HepG2 (cell line): ENCODE measurements around the gene MYRFL. TPM values are rescaled to one million over a fixed set of nuclear protein-coding genes. Genes with fewer than 3 reads are reported as not detected.

ENCODE experiments used
- ATAC-seq: fragments of 200-7000 bp; cut with Tn5 transposase; 3 replicates; pipeline ENCODE4 v1.9.1; 2020; ENCODE audit warnings: mild to moderate bottlenecking, moderate library complexity
- BruUV-seq: library from RNA; stranded (reverse); fragments of 400-500 nt; replicated peaks from 2 replicates; lab custom pipeline; 2021; lab: Mats Ljungman, UMichigan
- CTCF ChIA-PET: fragments of 300-600 bp; formaldehyde crosslinking; extraction: SDS; loops from one replicate; lab custom pipeline; 2021; ENCODE audit warnings: low total read pairs, inconsistent platforms, low intra/inter-chr PET ratio; lab: Yijun Ruan, JAX
- POLR2A ChIA-PET: fragments of 350-600 bp; sonication (Branson Sonifier 250); formaldehyde crosslinking; loops from one replicate; lab custom pipeline; 2020; ENCODE audit warnings: antibody characterized with exemption, inconsistent platforms; lab: Yijun Ruan, JAX
- DNase-seq: peaks from one replicate; pipeline ENCODE4 v3.0.0-alpha.2; 2015; ENCODE audit warnings: low spot score
- FAIRE-seq: peaks from 3 replicates; lab custom pipeline; 2011; peaks lifted over from hg19 to GRCh38; lab: Jason Lieb, UNC
- H2AFZ ChIP-seq: one replicate; pipeline ENCODE4 v1.6.1; 2011; ENCODE audit warnings: low read length, inconsistent platforms
- H3K27ac ChIP-seq: fragments of 300-600 bp; 3 replicates; pipeline ENCODE4 v1.8.0; 2011; ENCODE audit warnings: mixed run types, mild to moderate bottlenecking, mixed read lengths, low read length, inconsistent platforms; ENCODE audit not compliant: insufficient read depth; ENCODE audit errors: extremely low read length
- H3K27me3 ChIP-seq, 2 experiments: fragments of 200-600 bp in 1 of 2; 2 replicates in 1 of 2; 3 replicates in 1 of 2; pipeline versions ENCODE4 v1.6.0 to v1.8.0; 2011; ENCODE audit warnings: low read length in 2 of 2, mild to moderate bottlenecking in 2 of 2, moderate library complexity in 2 of 2, inconsistent platforms in 1 of 2; ENCODE audit not compliant: insufficient read depth in 2 of 2, control insufficient read depth in 1 of 2
- H3K36me3 ChIP-seq, 2 experiments: fragments of 200-600 bp in 1 of 2; replicated peaks in 1 of 2; 2 replicates in 1 of 2; 3 replicates in 1 of 2; pipeline versions ENCODE4 v1.5.1 to v1.8.0; 2011; ENCODE audit warnings: low read length in 2 of 2, inconsistent platforms in 1 of 2; ENCODE audit not compliant: insufficient read depth in 2 of 2, control insufficient read depth in 1 of 2
- H3K4me1 ChIP-seq: 2 replicates; pipeline ENCODE4 v1.5.1; 2012; ENCODE audit warnings: low read length, inconsistent platforms; ENCODE audit not compliant: insufficient read depth
- H3K4me2 ChIP-seq: 2 replicates; pipeline ENCODE4 v1.6.0; 2011; ENCODE audit warnings: low read depth, low read length, inconsistent platforms
- H3K4me3 ChIP-seq, 3 experiments: fragments of 200-600 bp in 1 of 3; sonication (generic), shearing (Covaris generic) in 1 of 3; replicated peaks in 1 of 3; 2 replicates each; pipeline ENCODE4 v1.5.1; 2011 to 2016; ENCODE audit warnings: low read length in 3 of 3, inconsistent platforms in 2 of 3, low read depth in 2 of 3, mild to moderate bottlenecking in 2 of 3, control low read depth in 1 of 3, mixed read lengths in 1 of 3; ENCODE audit not compliant: insufficient read depth in 1 of 3
- H3K79me2 ChIP-seq: one replicate; pipeline ENCODE4 v1.6.1; 2011; ENCODE audit warnings: low read length, inconsistent platforms; ENCODE audit not compliant: insufficient read depth
- H3K9ac ChIP-seq: 2 replicates; pipeline ENCODE4 v1.6.0; 2011; ENCODE audit warnings: mild to moderate bottlenecking, low read depth, low read length, inconsistent platforms; ENCODE audit not compliant: insufficient read depth
- H3K9me3 ChIP-seq: 2 replicates; pipeline ENCODE4 v1.5.1; 2012; ENCODE audit warnings: mild to moderate bottlenecking, low read length
- H4K20me1 ChIP-seq: 2 replicates; pipeline ENCODE4 v1.6.0; 2011; ENCODE audit warnings: inconsistent platforms, mild to moderate bottlenecking, low read length, moderate library complexity; ENCODE audit not compliant: insufficient read depth
- ATF7 ChIP-seq, 2 experiments: fragments of 450-650 bp in 1 of 2; sonication (generic) in 1 of 2; formaldehyde crosslinking in 1 of 2; IDR thresholded peaks; 2 replicates each; pipeline versions ENCODE4 v1.4.0 to v1.6.1; 2016 to 2020; ENCODE audit warnings: antibody characterized with exemption in 1 of 2, mild to moderate bottlenecking in 1 of 2, missing genetic modification reagents in 1 of 2
- CAMTA2 ChIP-seq: sonication (generic); formaldehyde crosslinking; IDR thresholded peaks from 2 replicates; pipeline ENCODE4 v1.4.0; 2020; ENCODE audit warnings: mild to moderate bottlenecking, missing genetic modification reagents, borderline replicate concordance
- CEBPB ChIP-seq: IDR thresholded peaks from 2 replicates; pipeline ENCODE4 v1.6.1; 2011; ENCODE audit warnings: low read depth, low read length, improper control_type of control experiment, borderline replicate concordance
- GATA4 ChIP-seq: sonication (generic); IDR thresholded peaks from 2 replicates; pipeline ENCODE4 v1.6.1; 2016; ENCODE audit warnings: antibody characterized with exemption, low read depth, borderline replicate concordance
- IRF2 ChIP-seq: IDR thresholded peaks from 2 replicates; pipeline ENCODE4 v1.6.1; 2018; ENCODE audit warnings: missing genetic modification reagents, missing compliant biosample characterization
- PAF1 ChIP-seq: IDR thresholded peaks from 2 replicates; pipeline ENCODE4 v1.6.1; 2016; ENCODE audit warnings: missing genetic modification reagents, missing compliant biosample characterization
- SKI ChIP-seq: fragments of 450-650 bp; IDR thresholded peaks from one replicate; pipeline ENCODE4 v1.6.1; 2018; ENCODE audit warnings: mild to moderate bottlenecking; ENCODE audit not compliant: partially characterized antibody
- ZNF441 ChIP-seq: sonication (generic); formaldehyde crosslinking; IDR thresholded peaks from 2 replicates; pipeline ENCODE4 v1.7.0; 2021; ENCODE audit warnings: missing genetic modification reagents, borderline replicate concordance
- ZNF567 ChIP-seq: sonication (generic); formaldehyde crosslinking; IDR thresholded peaks from 2 replicates; pipeline ENCODE4 v1.8.1; 2023; ENCODE audit warnings: mild to moderate bottlenecking, missing genetic modification reagents, borderline replicate concordance
- ZNF605 ChIP-seq: sonication (generic); formaldehyde crosslinking; IDR thresholded peaks from 2 replicates; pipeline ENCODE4 v1.8.0; 2022; ENCODE audit warnings: mild to moderate bottlenecking, missing genetic modification reagents
- ZNF629 ChIP-seq: sonication (generic); formaldehyde crosslinking; conservative IDR thresholded peaks from 2 replicates; pipeline ENCODE4 v1.5.0; 2020; ENCODE audit warnings: missing genetic modification reagents
- ZNF747 ChIP-seq: sonication (generic); formaldehyde crosslinking; IDR thresholded peaks from 2 replicates; pipeline ENCODE4 v1.8.1; 2023; ENCODE audit warnings: missing genetic modification reagents, mild to moderate bottlenecking, borderline replicate concordance
- WGBS: methylation state at CpG from one replicate; pipeline ENCODE4 v1.1.6; 2017; ENCODE audit warnings: low lambda C conversion rate; 5-methylcytosine and 5-hydroxymethylcytosine counted together
- in situ Hi-C: cut with HindIII; loops from 2 replicates; pipeline ENCODE4 v1.10.0; 2017; ENCODE audit warnings: low pct_unique_long_range_greater_than_20kb; ENCODE audit not compliant: extremely low pct_ligation_motif_present
- intact Hi-C: fragments of 100-400 bp; cut with micrococcal nuclease; formaldehyde crosslinking; loops from one replicate; pipeline ENCODE4 v1.10.0; 2022; ENCODE audit not compliant: unreplicated experiment
- polyA plus RNA-seq, 8 experiments: library from polyadenylated mRNA; depleted of rRNA in 3 of 8; stranded (reverse) in 7 of 8; unstranded in 1 of 8; fragments of >200 nt; fragmentation: Illumina TruSeq in 4 of 8; extraction: Trizol in 4 of 8; gene quantifications; 2 replicates each; pipeline versions ENCODE4 v1.2.1 to v1.2.3, GENCODE V29; 2011 to 2016; ENCODE audit warnings: low read depth in 4 of 8, missing spikeins in 1 of 8, mixed read lengths in 1 of 8; ENCODE audit not compliant: insufficient read depth in 1 of 8
- total RNA-seq, 5 experiments: library from RNA; depleted of rRNA; stranded (reverse); fragments of >200 nt; fragmentation: Illumina TruSeq; extraction: Trizol; gene quantifications; 2 replicates each; pipeline ENCODE4 v1.2.3, GENCODE V29; 2016; ENCODE audit warnings: low read depth in 1 of 5
- TF ChIP-seq, protein P1 (sequence below): IDR thresholded peaks from 2 replicates; pipeline ENCODE4 v1.6.1; 2016; ENCODE audit warnings: low read depth, borderline replicate concordance
- TF ChIP-seq, protein P2 (sequence below): sonication (generic); formaldehyde crosslinking; IDR thresholded peaks from 2 replicates; pipeline ENCODE4 v1.5.0; 2020; ENCODE audit warnings: mild to moderate bottlenecking, missing genetic modification reagents, borderline replicate concordance

Gene MYRFL
- total and polyA plus RNA-seq, 2 of the 13 experiments (the other 11 are each of a cell fraction or from before 2014, with no cell fraction given) = 0.09 to 0.11 TPM

DNA sequence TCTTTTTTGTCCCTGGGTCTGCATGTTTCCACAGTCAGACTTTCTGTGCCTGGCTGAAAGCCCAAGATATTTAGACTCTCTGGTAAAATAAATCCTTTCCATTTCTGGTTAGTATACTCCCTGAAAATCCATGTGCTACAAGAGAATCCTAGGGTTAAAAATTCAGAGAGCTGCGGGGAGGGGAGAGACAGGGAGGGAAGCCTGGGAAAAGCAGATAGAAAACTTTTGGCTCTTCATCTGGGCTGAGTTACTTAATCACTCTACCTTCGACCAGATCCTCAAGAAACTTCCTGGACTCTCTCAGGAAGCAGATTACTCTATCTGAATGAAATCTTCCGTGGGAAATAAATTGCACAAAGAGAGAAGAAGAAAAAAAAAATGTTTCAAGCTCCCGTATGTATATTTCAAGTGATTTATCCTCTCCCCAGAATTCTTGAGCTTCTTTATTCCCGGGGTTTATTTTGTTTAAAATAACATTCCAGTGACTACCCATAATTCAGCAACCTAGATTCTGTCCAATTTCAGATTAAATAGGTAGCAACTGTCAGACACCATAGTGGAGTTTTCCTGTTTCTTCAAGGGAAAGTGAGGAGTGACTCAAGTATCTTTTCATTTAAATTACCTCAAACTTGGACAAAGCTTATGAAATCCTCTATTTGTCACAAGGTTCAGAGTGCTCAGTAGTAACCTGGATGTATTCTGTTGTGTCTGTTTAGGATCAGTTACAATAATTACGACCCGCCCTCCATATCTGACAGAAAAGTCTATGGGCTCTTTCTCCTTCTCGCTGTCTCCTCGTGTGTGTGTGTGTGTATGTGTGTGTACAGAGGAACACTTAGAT is 163.7 kb downstream of the MYRFL start:
- H3K4me2 ChIP-seq = no peak overlapping the region
- no peaks in the 10 kb centered on the region for H3K4me1 ChIP-seq
- H3K27me3 ChIP-seq = no peaks in the 10 kb centered on the region; a peak in 1 of 5 replicates
- no peaks in the 10 kb centered on the region for H3K9me3 ChIP-seq
- ChIA-PET CTCF (no interaction called here), POLR2A (no interaction called here)
- no peaks in the 10 kb centered on the region for H4K20me1 ChIP-seq
- H3K4me3 ChIP-seq = no peak overlapping the region
- H3K36me3 ChIP-seq = no peaks in the 10 kb centered on the region
- intact Hi-C loops = loop anchor here (10.0 kb wide), 1 partner anchor 586 kb away; no protein-coding TSS in a partner anchor
- H3K9ac ChIP-seq = no peak overlapping the region
- DNase-seq (no peak), FAIRE-seq (no peak), ATAC-seq (no peak)
- H3K27ac ChIP-seq = no peak overlapping the region
- in situ Hi-C loops = no loop called here
- H2AFZ ChIP-seq = no peak overlapping the region
- TF ChIP-seq GATA4 = no peak
- no peak for TF ChIP-seq IRF2 (CRISPR knock-in tag)
- TF ChIP-seq ZNF567 (CRISPR knock-in tag) = no peak
- no peak for TF ChIP-seq CAMTA2 (CRISPR knock-in tag)
- TF ChIP-seq, protein P1, sequence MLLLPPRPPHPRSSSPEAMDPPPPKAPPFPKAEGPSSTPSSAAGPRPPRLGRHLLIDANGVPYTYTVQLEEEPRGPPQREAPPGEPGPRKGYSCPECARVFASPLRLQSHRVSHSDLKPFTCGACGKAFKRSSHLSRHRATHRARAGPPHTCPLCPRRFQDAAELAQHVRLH = no peak
- no peak for TF ChIP-seq ATF7 (IDR thresholded peaks at IDR 0.05)
- TF ChIP-seq ATF7 (CRISPR knock-in tag; IDR thresholded peaks at IDR 0.05) = no peak
- no peak for TF ChIP-seq ZNF441 (CRISPR knock-in tag)
- TF ChIP-seq, protein P2, sequence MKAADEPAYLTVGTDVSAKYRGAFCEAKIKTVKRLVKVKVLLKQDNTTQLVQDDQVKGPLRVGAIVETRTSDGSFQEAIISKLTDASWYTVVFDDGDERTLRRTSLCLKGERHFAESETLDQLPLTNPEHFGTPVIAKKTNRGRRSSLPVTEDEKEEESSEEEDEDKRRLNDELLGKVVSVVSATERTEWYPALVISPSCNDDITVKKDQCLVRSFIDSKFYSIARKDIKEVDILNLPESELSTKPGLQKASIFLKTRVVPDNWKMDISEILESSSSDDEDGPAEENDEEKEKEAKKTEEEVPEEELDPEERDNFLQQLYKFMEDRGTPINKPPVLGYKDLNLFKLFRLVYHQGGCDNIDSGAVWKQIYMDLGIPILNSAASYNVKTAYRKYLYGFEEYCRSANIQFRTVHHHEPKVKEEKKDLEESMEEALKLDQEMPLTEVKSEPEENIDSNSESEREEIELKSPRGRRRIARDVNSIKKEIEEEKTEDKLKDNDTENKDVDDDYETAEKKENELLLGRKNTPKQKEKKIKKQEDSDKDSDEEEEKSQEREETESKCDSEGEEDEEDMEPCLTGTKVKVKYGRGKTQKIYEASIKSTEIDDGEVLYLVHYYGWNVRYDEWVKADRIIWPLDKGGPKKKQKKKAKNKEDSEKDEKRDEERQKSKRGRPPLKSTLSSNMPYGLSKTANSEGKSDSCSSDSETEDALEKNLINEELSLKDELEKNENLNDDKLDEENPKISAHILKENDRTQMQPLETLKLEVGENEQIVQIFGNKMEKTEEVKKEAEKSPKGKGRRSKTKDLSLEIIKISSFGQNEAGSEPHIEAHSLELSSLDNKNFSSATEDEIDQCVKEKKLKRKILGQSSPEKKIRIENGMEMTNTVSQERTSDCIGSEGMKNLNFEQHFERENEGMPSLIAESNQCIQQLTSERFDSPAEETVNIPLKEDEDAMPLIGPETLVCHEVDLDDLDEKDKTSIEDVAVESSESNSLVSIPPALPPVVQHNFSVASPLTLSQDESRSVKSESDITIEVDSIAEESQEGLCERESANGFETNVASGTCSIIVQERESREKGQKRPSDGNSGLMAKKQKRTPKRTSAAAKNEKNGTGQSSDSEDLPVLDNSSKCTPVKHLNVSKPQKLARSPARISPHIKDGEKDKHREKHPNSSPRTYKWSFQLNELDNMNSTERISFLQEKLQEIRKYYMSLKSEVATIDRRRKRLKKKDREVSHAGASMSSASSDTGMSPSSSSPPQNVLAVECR (CRISPR knock-in tag) = no peak
- no peak for TF ChIP-seq SKI
- TF ChIP-seq ZNF605 (CRISPR knock-in tag) = no peak
- no peak for TF ChIP-seq CEBPB
- TF ChIP-seq ZNF747 = no peak
- TF ChIP-seq ZNF629 = no peak
- no peak for TF ChIP-seq PAF1 (CRISPR knock-in tag)
- 10% methylated on average over 9 of the region's 9 CpGs for WGBS
- H3K79me2 ChIP-seq = no peaks in the 10 kb centered on the region
- no TSS peak for BruUV-seq
